Peyer's patch (tissue), 4 donors: Measurements from ENCODE around the gene RASA3. TPM values are rescaled to one million over a fixed set of nuclear protein-coding genes. Genes with fewer than 3 reads are reported as not detected.

ENCODE experiments used
- DNase-seq, 3 donors: peaks; one replicate each; pipeline ENCODE4 v3.0.0-alpha.2; 2017 to 2019
- H3K27ac ChIP-seq, 4 donors: fragments of 200-600 bp; sonication (generic); one replicate each; pipeline ENCODE4 v1.5.1; 2016 to 2019
- H3K27me3 ChIP-seq, 2 donors: fragments of 200-600 bp; sonication (generic); one replicate each; pipeline ENCODE4 v1.5.1; 2019
- H3K36me3 ChIP-seq, 3 donors: fragments of 200-600 bp; sonication (generic); one replicate each; pipeline ENCODE4 v1.5.1; 2016 to 2019
- H3K4me1 ChIP-seq, 4 donors: fragments of 200-600 bp; sonication (generic); one replicate each; pipeline ENCODE4 v1.5.1; 2016 to 2019
- H3K4me3 ChIP-seq, 4 donors: fragments of 200-600 bp; sonication (generic); 1 replicate in 3 of 4; 2 replicates in 1 of 4; pipeline ENCODE4 v1.5.1; 2016 to 2019; ENCODE audit warnings: mild to moderate bottlenecking in 1 of 4
- H3K9me3 ChIP-seq, 4 donors: fragments of 200-600 bp; sonication (generic); one replicate each; pipeline ENCODE4 v1.5.1; 2016 to 2019; ENCODE audit warnings: mild to moderate bottlenecking in 1 of 4
- POLR2A ChIP-seq, 2 donors: fragments of 450-650 bp; IDR thresholded peaks; one replicate each; pipeline ENCODE4 v1.5.1; 2017; ENCODE audit warnings: antibody characterized with exemption in 2 of 2, mild to moderate bottlenecking in 2 of 2, moderate library complexity in 2 of 2
- total RNA-seq, 4 donors: library from RNA; depleted of rRNA; stranded (reverse); fragments of >200 nt; gene quantifications; one replicate each; pipeline ENCODE4 v1.1.0, GENCODE V29; 2016
- TF ChIP-seq, protein P1 (sequence below), 6 experiments: fragments of 450-650 bp in 4 of 6; fragments of 200-600 bp in 2 of 6; sonication (generic) in 1 of 6; IDR thresholded peaks; one replicate each; pipeline ENCODE4 v1.5.1; 2017 to 2019; ENCODE audit warnings: antibody characterized with exemption in 6 of 6, mild to moderate bottlenecking in 3 of 6, moderate library complexity in 1 of 6

Gene RASA3
- total RNA-seq, 4 donors from 2014 or later = 3.5 to 41.3 (median 6.9) TPM

DNA sequence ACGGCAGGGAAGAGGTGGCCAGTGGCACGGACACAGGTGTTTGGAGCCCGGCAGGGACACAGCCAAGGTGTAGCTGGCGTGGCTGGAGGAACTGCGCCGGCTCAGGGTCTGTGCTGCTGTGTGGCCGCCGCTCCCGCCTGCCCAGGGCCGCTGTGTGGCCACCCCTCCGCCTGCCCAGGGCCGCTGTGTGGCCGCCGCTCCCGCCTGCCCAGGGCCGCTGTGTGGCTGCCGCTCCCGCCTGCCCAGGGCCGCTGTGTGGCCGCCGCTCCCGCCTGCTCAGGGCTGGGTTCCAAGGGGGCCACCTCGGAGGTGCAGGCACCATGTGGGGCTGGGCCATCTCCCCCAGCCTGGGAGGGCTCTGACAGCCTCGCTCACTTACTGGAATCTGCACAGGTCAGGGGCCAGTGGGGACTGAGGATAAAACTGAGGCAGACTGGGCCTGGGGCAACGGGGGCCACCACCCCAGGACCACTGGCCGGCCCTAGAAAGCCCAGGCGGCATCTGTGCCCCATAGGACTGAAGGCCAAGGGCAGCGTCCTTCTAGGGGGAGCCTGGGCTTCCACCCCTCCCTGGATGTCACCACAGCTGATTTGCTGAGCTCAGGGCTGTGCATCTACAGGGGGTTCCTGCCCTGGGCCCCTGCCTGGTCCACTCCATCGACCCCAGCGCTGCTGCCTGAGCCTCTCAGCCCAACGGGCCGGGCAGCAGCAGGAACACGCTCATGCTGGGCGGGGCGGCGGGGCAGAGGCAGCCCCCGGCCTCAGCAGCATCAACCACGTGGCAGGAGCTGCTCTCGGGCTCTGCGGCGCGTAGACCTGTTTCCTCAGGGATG is 180.1 kb downstream of the RASA3 start:
- no peak for DNase-seq
- H3K36me3 ChIP-seq = no peaks in the 10 kb centered on the region
- no peaks in the 10 kb centered on the region for H3K9me3 ChIP-seq
- H3K27ac ChIP-seq = no peak overlapping the region
- TF ChIP-seq POLR2A (IDR thresholded peaks at IDR 0.05) = no peak
- no peaks in the 10 kb centered on the region for H3K27me3 ChIP-seq
- peaks cover 0 to 11% (median 3%) of the 10 kb centered on the region in 4 donors for H3K4me1 ChIP-seq
- H3K4me3 ChIP-seq = no peak overlapping the region

- peak overlapping the region in 2 of 4 donors; percentile 1 to 12 for H3K4me3 ChIP-seq
These were observed 181.0 kb downstream of the RASA3 start for GRCh38 chr13:113951246-113951999.

DNA sequence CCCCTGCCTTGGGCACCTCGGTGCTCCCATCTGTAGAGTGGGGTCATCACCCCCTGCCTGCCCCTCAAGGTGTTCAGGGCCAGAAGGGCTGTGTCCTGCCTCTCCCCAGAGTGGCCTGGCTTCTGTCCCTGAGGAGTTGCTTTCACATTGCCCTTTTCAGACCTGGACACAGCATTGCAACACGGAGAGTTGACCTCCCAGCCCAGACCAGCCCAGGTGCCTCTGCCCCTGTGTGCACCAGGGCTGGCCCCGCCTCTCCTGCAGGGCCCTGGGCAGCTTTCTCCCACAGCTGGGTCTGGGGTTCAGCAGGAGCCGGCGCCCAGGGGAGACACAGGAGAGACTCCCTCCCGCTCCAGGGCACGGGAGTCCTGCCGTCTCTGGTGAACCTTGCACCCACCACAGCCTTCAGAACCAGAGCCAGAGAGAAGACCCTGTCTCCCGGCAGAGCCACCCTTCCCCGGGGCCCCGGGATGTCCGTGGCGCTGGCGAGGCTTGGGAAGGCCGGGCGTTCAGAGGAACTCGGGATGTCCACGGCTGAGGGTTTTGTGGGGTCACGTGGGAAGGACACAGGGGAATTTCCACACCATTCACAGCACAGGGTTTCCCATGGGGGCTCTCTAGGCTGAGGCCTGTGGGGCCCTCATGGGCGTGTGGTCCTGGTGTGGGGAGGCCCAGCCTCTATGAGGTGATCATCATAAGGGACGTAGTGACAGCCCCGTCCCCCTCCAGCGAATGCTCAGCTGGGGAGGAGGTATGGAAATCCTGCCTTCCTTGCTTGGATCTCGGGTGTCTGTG is 181.8 kb downstream of the RASA3 start:
- peaks cover 0 to 12% (median 6%) of the 10 kb centered on the region in 4 donors for H3K4me1 ChIP-seq
- no peaks in the 10 kb centered on the region for H3K36me3 ChIP-seq
- H3K4me3 ChIP-seq = peak overlapping the region in 1 of 4 donors; percentile 1
- DNase-seq = no peak
- H3K27ac ChIP-seq = peak overlapping the region in 1 of 4 donors; percentile 10
- H3K27me3 ChIP-seq = no peaks in the 10 kb centered on the region
- H3K9me3 ChIP-seq = no peaks in the 10 kb centered on the region
- TF ChIP-seq, protein P1, sequence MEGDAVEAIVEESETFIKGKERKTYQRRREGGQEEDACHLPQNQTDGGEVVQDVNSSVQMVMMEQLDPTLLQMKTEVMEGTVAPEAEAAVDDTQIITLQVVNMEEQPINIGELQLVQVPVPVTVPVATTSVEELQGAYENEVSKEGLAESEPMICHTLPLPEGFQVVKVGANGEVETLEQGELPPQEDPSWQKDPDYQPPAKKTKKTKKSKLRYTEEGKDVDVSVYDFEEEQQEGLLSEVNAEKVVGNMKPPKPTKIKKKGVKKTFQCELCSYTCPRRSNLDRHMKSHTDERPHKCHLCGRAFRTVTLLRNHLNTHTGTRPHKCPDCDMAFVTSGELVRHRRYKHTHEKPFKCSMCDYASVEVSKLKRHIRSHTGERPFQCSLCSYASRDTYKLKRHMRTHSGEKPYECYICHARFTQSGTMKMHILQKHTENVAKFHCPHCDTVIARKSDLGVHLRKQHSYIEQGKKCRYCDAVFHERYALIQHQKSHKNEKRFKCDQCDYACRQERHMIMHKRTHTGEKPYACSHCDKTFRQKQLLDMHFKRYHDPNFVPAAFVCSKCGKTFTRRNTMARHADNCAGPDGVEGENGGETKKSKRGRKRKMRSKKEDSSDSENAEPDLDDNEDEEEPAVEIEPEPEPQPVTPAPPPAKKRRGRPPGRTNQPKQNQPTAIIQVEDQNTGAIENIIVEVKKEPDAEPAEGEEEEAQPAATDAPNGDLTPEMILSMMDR (IDR thresholded peaks at IDR 0.05) = no peak
- TF ChIP-seq POLR2A (IDR thresholded peaks at IDR 0.05) = no peak

More at GRCh38 chr13:113951246-113951999, 181.0 kb downstream of the RASA3 start:
- TF ChIP-seq, protein P1 (IDR thresholded peaks at IDR 0.05) = peak; percentile 64 to 95 (median 85)
- TF ChIP-seq POLR2A (IDR thresholded peaks at IDR 0.05) = no peak
- no peaks in the 10 kb centered on the region for H3K27me3 ChIP-seq
- peaks cover 0 to 12% (median 6%) of the 10 kb centered on the region in 4 donors for H3K4me1 ChIP-seq
- H3K36me3 ChIP-seq = no peaks in the 10 kb centered on the region
- peak; percentile 75 to 91 (median 84) for DNase-seq
- H3K9me3 ChIP-seq = no peaks in the 10 kb centered on the region
- H3K27ac ChIP-seq = peak overlapping the region in 1 of 4 donors; percentile 10

GRCh38 chr13:113949546-113949945 is 182.9 kb downstream of the RASA3 start:
- no peak overlapping the region for H3K27ac ChIP-seq
- TF ChIP-seq, protein P1 (IDR thresholded peaks at IDR 0.05) = no peak
- TF ChIP-seq POLR2A (IDR thresholded peaks at IDR 0.05) = no peak
- no peak overlapping the region for H3K4me3 ChIP-seq
- no peaks in the 10 kb centered on the region for H3K9me3 ChIP-seq
- H3K36me3 ChIP-seq = no peaks in the 10 kb centered on the region
- peaks cover 0 to 12% (median 6%) of the 10 kb centered on the region in 4 donors for H3K4me1 ChIP-seq
- DNase-seq = no peak
- no peaks in the 10 kb centered on the region for H3K27me3 ChIP-seq

- Histone ChIP-seq H3K4me3 (no peak overlapping the region), H3K9me3 (no peaks in the 10 kb centered on the region), H3K4me1 (peaks cover 0 to 12% (median 6%) of the 10 kb centered on the region in 4 donors), H3K27ac (no peak overlapping the region), H3K27me3 (no peaks in the 10 kb centered on the region), H3K36me3 (no peaks in the 10 kb centered on the region)
- DNase-seq = no peak
- TF ChIP-seq POLR2A (IDR thresholded peaks at IDR 0.05) = no peak
- TF ChIP-seq, protein P1 (IDR thresholded peaks at IDR 0.05) = no peak
These were observed 184.2 kb downstream of the RASA3 start for GRCh38 chr13:113948034-113948742.
